IMR-90 (cell line): ENCODE results near the gene KIF20B. TPM values are rescaled to one million over a fixed set of nuclear protein-coding genes. Genes with fewer than 3 reads are reported as not detected.

Source experiments
- ATAC-seq: fragments of 200-7000 bp; cut with Tn5 transposase; 2 replicates; pipeline ENCODE4 v1.9.1; 2020; ENCODE audit warnings: low read depth, mild to moderate bottlenecking, moderate library complexity
- BruUV-seq: library from RNA; stranded (reverse); fragments of 400-500 nt; replicated peaks from 2 replicates; lab custom pipeline; 2021; lab: Mats Ljungman, UMichigan
- CTCF ChIA-PET: fragments of 300-600 bp; formaldehyde crosslinking; extraction: SDS; loops from one replicate; lab custom pipeline; 2021; ENCODE audit warnings: antibody characterized with exemption; lab: Yijun Ruan, JAX
- POLR2A ChIA-PET: fragments of 300-600 bp; sonication (Branson Sonifier 250); formaldehyde crosslinking; loops from one replicate; lab custom pipeline; 2022; ENCODE audit warnings: antibody characterized with exemption; ENCODE audit not compliant: unreplicated experiment; lab: Charles Lee
- DNase-seq: peaks from one replicate; pipeline ENCODE4 v3.0.0; 2013
- H2AFZ ChIP-seq: replicated peaks from 2 replicates; pipeline ENCODE3; 2013; ENCODE audit warnings: low read length, mild to moderate bottlenecking; ENCODE audit not compliant: poor library complexity
- H2AK5ac ChIP-seq: 2 replicates; pipeline ENCODE4 v1.6.1; 2013; ENCODE audit warnings: low read depth, low read length, inconsistent platforms
- H2AK9ac ChIP-seq: replicated peaks from 2 replicates; pipeline ENCODE3; 2013; ENCODE audit warnings: mild to moderate bottlenecking, low read depth, low read length, moderate library complexity; ENCODE audit not compliant: poor library complexity
- H2BK120ac ChIP-seq: 2 replicates; pipeline ENCODE4 v1.6.1; 2013; ENCODE audit warnings: low read depth, low read length, inconsistent platforms
- H2BK15ac ChIP-seq: 3 replicates; pipeline ENCODE4 v1.6.1; 2013; ENCODE audit warnings: low read depth, low read length, inconsistent platforms
- H2BK20ac ChIP-seq: 2 replicates; pipeline ENCODE4 v1.6.1; 2013; ENCODE audit warnings: low read depth, mild to moderate bottlenecking, inconsistent platforms, low read length, moderate library complexity
- H2BK5ac ChIP-seq: 2 replicates; pipeline ENCODE4 v1.6.1; 2013; ENCODE audit warnings: mild to moderate bottlenecking, low read depth, low read length, inconsistent platforms; ENCODE audit not compliant: poor library complexity, severe bottlenecking
- H3K14ac ChIP-seq: replicated peaks from 2 replicates; pipeline ENCODE4 v1.6.1; 2013; ENCODE audit warnings: low read depth, low read length, inconsistent platforms
- H3K18ac ChIP-seq: 2 replicates; pipeline ENCODE4 v1.6.1; 2013; ENCODE audit warnings: low read depth, low read length, control low read depth
- H3K23ac ChIP-seq: 2 replicates; pipeline ENCODE4 v1.6.1; 2013; ENCODE audit warnings: low read depth, low read length, inconsistent platforms
- H3K27ac ChIP-seq: 2 replicates; pipeline ENCODE4 v1.5.1; 2013; ENCODE audit warnings: mild to moderate bottlenecking, control low read depth, low read length; ENCODE audit not compliant: insufficient read depth
- H3K27me3 ChIP-seq: 2 replicates; pipeline ENCODE4 v1.6.1; 2013; ENCODE audit warnings: low read length; ENCODE audit not compliant: control insufficient read depth, insufficient read depth
- H3K36me3 ChIP-seq: 2 replicates; pipeline ENCODE4 v1.6.1; 2013; ENCODE audit warnings: low read length, mixed read lengths; ENCODE audit not compliant: control insufficient read depth, insufficient read depth
- H3K4ac ChIP-seq: 2 replicates; pipeline ENCODE4 v1.6.1; 2013; ENCODE audit warnings: low read depth, low read length, inconsistent platforms
- H3K4me1 ChIP-seq: 2 replicates; pipeline ENCODE4 v1.6.1; 2013; ENCODE audit warnings: low read length, mixed read lengths; ENCODE audit not compliant: control insufficient read depth, insufficient read depth
- H3K4me2 ChIP-seq: 2 replicates; pipeline ENCODE4 v1.6.1; 2013; ENCODE audit warnings: low read depth, mild to moderate bottlenecking, control low read depth, low read length, moderate library complexity
- H3K4me3 ChIP-seq: 2 replicates; pipeline ENCODE4 v1.5.1; 2013; ENCODE audit warnings: low read depth, mild to moderate bottlenecking, control low read depth, low read length, moderate library complexity; ENCODE audit not compliant: insufficient read depth
- H3K56ac ChIP-seq: 2 replicates; pipeline ENCODE4 v1.6.1; 2013; ENCODE audit warnings: low read length, inconsistent platforms; ENCODE audit not compliant: insufficient read depth; ENCODE audit errors: extremely low read depth
- H3K79me1 ChIP-seq, 2 experiments: 2 replicates each; pipeline ENCODE4 v1.6.1; 2013; ENCODE audit warnings: low read length in 2 of 2, inconsistent platforms in 1 of 2, low read depth in 1 of 2
- H3K9ac ChIP-seq: 2 replicates; pipeline ENCODE4 v1.6.1; 2013; ENCODE audit warnings: low read depth, low read length, control low read depth
- H3K9me1 ChIP-seq: 2 replicates; pipeline ENCODE4 v1.6.1; 2013; ENCODE audit warnings: low read length, inconsistent platforms; ENCODE audit not compliant: insufficient read depth
- H3K9me3 ChIP-seq: 2 replicates; pipeline ENCODE4 v1.6.1; 2013; ENCODE audit warnings: low read length; ENCODE audit not compliant: control insufficient read depth, insufficient read depth
- H4K20me1 ChIP-seq: 2 replicates; pipeline ENCODE4 v1.6.1; 2013; ENCODE audit warnings: low read length, inconsistent platforms; ENCODE audit not compliant: insufficient read depth
- H4K5ac ChIP-seq: 2 replicates; pipeline ENCODE4 v1.6.1; 2013; ENCODE audit warnings: mild to moderate bottlenecking, low read depth, low read length, control low read depth
- H4K8ac ChIP-seq, 2 experiments: 2 replicates each; pipeline ENCODE4 v1.6.1; 2013; ENCODE audit warnings: low read depth in 2 of 2, low read length in 2 of 2, control low read depth in 1 of 2, inconsistent platforms in 1 of 2
- H4K91ac ChIP-seq: 2 replicates; pipeline ENCODE4 v1.6.1; 2013; ENCODE audit warnings: low read depth, low read length, inconsistent platforms; ENCODE audit not compliant: insufficient read depth
- BHLHE40 ChIP-seq: fragments of 150-350 bp; IDR thresholded peaks from 2 replicates; pipeline ENCODE4 v1.6.1; 2016; ENCODE audit warnings: mild to moderate bottlenecking, low read depth, low read length
- CEBPB ChIP-seq: IDR thresholded peaks from 2 replicates; pipeline ENCODE4 v1.6.1; 2012; ENCODE audit warnings: low read depth, low read length, improper control_type of control experiment
- CHD1 ChIP-seq: IDR thresholded peaks from 2 replicates; pipeline ENCODE4 v1.6.1; 2012; ENCODE audit warnings: low read depth, low read length, improper control_type of control experiment
- CTCF ChIP-seq: conservative IDR thresholded peaks from 2 replicates; pipeline ENCODE4 v1.5.1; 2012; ENCODE audit warnings: mild to moderate bottlenecking, low read depth, low read length, improper control_type of control experiment
- MAFK ChIP-seq: IDR thresholded peaks from 2 replicates; pipeline ENCODE4 v1.6.1; 2012; ENCODE audit warnings: low read depth, low read length, improper control_type of control experiment
- MAZ ChIP-seq: IDR thresholded peaks from 2 replicates; pipeline ENCODE4 v1.6.1; 2012; ENCODE audit warnings: low read depth, mild to moderate bottlenecking, low read length, improper control_type of control experiment, moderate library complexity, borderline replicate concordance
- NFE2L2 ChIP-seq: fragments of 150-350 bp; IDR thresholded peaks from 2 replicates; pipeline ENCODE4 v1.6.1; 2016; ENCODE audit warnings: low read depth, mild to moderate bottlenecking, low read length
- RAD21 ChIP-seq: IDR thresholded peaks from 2 replicates; pipeline ENCODE4 v1.6.1; 2012; ENCODE audit warnings: low read length, improper control_type of control experiment
- RFX5 ChIP-seq: IDR thresholded peaks from 2 replicates; pipeline ENCODE4 v1.8.0; 2012; ENCODE audit warnings: low read depth, mild to moderate bottlenecking, low read length, moderate library complexity
- SMC3 ChIP-seq: fragments of 150-350 bp; IDR thresholded peaks from 2 replicates; pipeline ENCODE4 v1.6.1; 2016; ENCODE audit warnings: low read depth, mild to moderate bottlenecking, antibody characterized with exemption, low read length, moderate library complexity
- WGBS, 2 experiments: methylation state at CpG; one replicate each; pipeline versions ENCODE4 v1.1.5 to v1.1.7; 2013; ENCODE audit warnings: missing lambda C conversion rate in 2 of 2; ENCODE audit not compliant: insufficient read length in 1 of 2; ENCODE audit errors: extremely low coverage in 2 of 2; 5-methylcytosine and 5-hydroxymethylcytosine counted together
- dilution Hi-C: fragments of 300-500 bp; cut with HindIII; formaldehyde crosslinking; loops from one replicate; pipeline ENCODE4 v1.14.3; 2018; ENCODE audit warnings: low sequenced_read_pairs; ENCODE audit not compliant: unreplicated experiment
- in situ Hi-C: fragments of 300-500 bp; cut with MboI; formaldehyde crosslinking; loops from 3 replicates; pipeline ENCODE4 v1.14.3; 2019; ENCODE audit warnings: low sequenced_read_pairs, inconsistent platforms, mixed read lengths
- intact Hi-C: fragments of 100-400 bp; cut with micrococcal nuclease; formaldehyde crosslinking; loops from 2 replicates; pipeline ENCODE4 v1.10.0; 2022
- polyA plus RNA-seq, 3 experiments: library from polyadenylated mRNA; depleted of rRNA; stranded (reverse); fragments of >200 nt; gene quantifications; 2 replicates each; pipeline ENCODE4 v1.2.3, GENCODE V29; 2012; ENCODE audit warnings: low replicate concordance in 1 of 3
- total RNA-seq: library from RNA; depleted of rRNA; stranded (reverse); fragments of >200 nt; gene quantifications from 2 replicates; pipeline ENCODE4 v1.2.3, GENCODE V29; 2012

Gene KIF20B
- total and polyA plus RNA-seq, 2 of the 4 experiments (the other 2 are of a cell fraction) = 3.1 to 23.5 TPM

- no peak overlapping the region for H3K4me3 ChIP-seq
- H3K4ac ChIP-seq = no peak overlapping the region
- no peak overlapping the region for H3K27ac ChIP-seq
- H2BK120ac ChIP-seq = no peak overlapping the region
- no peaks in the 10 kb centered on the region for H3K9me3 ChIP-seq
- H2AK5ac ChIP-seq = no peak overlapping the region
- H4K20me1 ChIP-seq = no peaks in the 10 kb centered on the region
- no peak overlapping the region for H4K5ac ChIP-seq
- no peak overlapping the region for H2AFZ ChIP-seq
- ATAC-seq (no peak), DNase-seq (peak; percentile 63)
- H3K56ac ChIP-seq = no peak overlapping the region
- ChIA-PET POLR2A (no interaction called here), CTCF (no interaction called here)
- H3K14ac ChIP-seq = no peak overlapping the region
- no peak overlapping the region for H4K91ac ChIP-seq
- whole genome bisulfite sequencing, 2 experiments = no CpG with 5 or more reads among the region's 6 CpGs
- no peaks in the 10 kb centered on the region for H3K9me1 ChIP-seq
- H3K9ac ChIP-seq = no peak overlapping the region
- no TSS peak for BruUV-seq
- H4K8ac ChIP-seq = no peak overlapping the region
- no peak overlapping the region for H3K18ac ChIP-seq
- in situ Hi-C loops = no loop called here
- H3K4me2 ChIP-seq = no peak overlapping the region
- no peak for TF ChIP-seq MAFK
- no peak for TF ChIP-seq BHLHE40
- no peak for TF ChIP-seq MAZ
- TF ChIP-seq CHD1 = no peak
- TF ChIP-seq RAD21 = no peak
- no peak for TF ChIP-seq SMC3
- no peak for TF ChIP-seq NFE2L2
- TF ChIP-seq RFX5 = no peak
- TF ChIP-seq CTCF = no peak
- no peak for TF ChIP-seq CEBPB
- no peak overlapping the region for H3K23ac ChIP-seq
- H3K36me3 ChIP-seq = no peaks in the 10 kb centered on the region
- H2AK9ac ChIP-seq = no peak overlapping the region
- H3K4me1 ChIP-seq = no peaks in the 10 kb centered on the region; the same call in 1 of the 2 replicates
- no peaks in the 10 kb centered on the region for H3K79me1 ChIP-seq
- H3K27me3 ChIP-seq = no peaks in the 10 kb centered on the region
- no peak overlapping the region for H2BK5ac ChIP-seq
- dilution Hi-C loops = no loop called here
- H2BK15ac ChIP-seq = no peak overlapping the region
- intact Hi-C loops = no loop called here
- H2BK20ac ChIP-seq = no peak overlapping the region
These were observed 48.0 kb upstream of the KIF20B start for GRCh38 chr10:89653410-89653869.
